Naive thymus-derived CD8-positive, alpha-beta T cell (primary cell): ENCODE data around the gene MTMR4. TPM values are rescaled to one million over a fixed set of nuclear protein-coding genes. Genes with fewer than 3 reads are reported as not detected.
"Not testable (repeated sequence)": the region's sequence is repeated elsewhere in the genome, so short reads cannot be mapped to it uniquely, and the experiment has no call there.

ENCODE experiments used
- ATAC-seq, 2 donors: fragments of 150-1000 bp; cut with Tn5 transposase in 1 of 2; sonication (Bioruptor Pico), chemical (Tn5 transposase) in 1 of 2; 1 replicate in 1 of 2; 2 replicates in 1 of 2; pipeline ENCODE4 v1.10.0; 2021; ENCODE audit warnings: mild to moderate bottlenecking in 2 of 2, moderate library complexity in 2 of 2
- POLR2A ChIA-PET: fragments of 350-600 bp; sonication (Branson Sonifier 250); formaldehyde crosslinking; loops from one replicate; lab custom pipeline; 2021; ENCODE audit warnings: antibody characterized with exemption; lab: Charles Lee
- DNase-seq, 10 donors: peaks; one replicate each; pipeline versions ENCODE4 v3.0.0 to v3.0.0-alpha.2; 2020 to 2022
- H3K27ac Mint-ChIP-seq, 10 donors: one replicate each; pipeline ENCODE4 v1.8.0; 2020 to 2022; ENCODE audit warnings: mild to moderate bottlenecking in 10 of 10, mixed read lengths in 10 of 10, moderate library complexity in 4 of 10, inconsistent platforms in 1 of 10
- H3K27me3 Mint-ChIP-seq, 5 donors: one replicate each; pipeline ENCODE4 v1.8.0; 2021 to 2022; ENCODE audit warnings: mixed read lengths in 5 of 5
- H3K36me3 Mint-ChIP-seq, 3 donors: one replicate each; pipeline ENCODE4 v1.8.0; 2020 to 2022; ENCODE audit warnings: mixed read lengths in 3 of 3, mild to moderate bottlenecking in 2 of 3, inconsistent platforms in 1 of 3
- H3K4me1 Mint-ChIP-seq, 4 donors: one replicate each; pipeline ENCODE4 v1.8.0; 2021 to 2022; ENCODE audit warnings: mixed read lengths in 4 of 4
- H3K4me3 Mint-ChIP-seq, 10 donors: one replicate each; pipeline ENCODE4 v1.8.0; 2020 to 2022; ENCODE audit warnings: mild to moderate bottlenecking in 10 of 10, mixed read lengths in 10 of 10, moderate library complexity in 6 of 10, inconsistent platforms in 1 of 10
- H3K9me3 Mint-ChIP-seq, 9 donors: one replicate each; pipeline ENCODE4 v1.8.0; 2020 to 2022; ENCODE audit warnings: mixed read lengths in 9 of 9, mild to moderate bottlenecking in 3 of 9, inconsistent platforms in 1 of 9, moderate library complexity in 1 of 9
- polyA plus RNA-seq, 3 donors: library from polyadenylated mRNA; unstranded; fragments of 300-500 nt; fragmentation: Illumina TruSeq; gene quantifications; one replicate each; pipeline ENCODE4 v1.2.3, GENCODE V29; 2021
- total RNA-seq, 8 experiments: library from RNA in 2 of 8; stranded (reverse) in 2 of 8; gene quantifications; one replicate each; pipeline ENCODE4 v1.2.3 and lab custom pipeline; 2021 to 2026

The MTMR4 gene
- total and polyA plus RNA-seq, 5 experiments from 2014 or later, result 14.8 to 54.6 (median 22.4) TPM

- DNase-seq (peak; percentile 61 to 89 (median 76)), ATAC-seq (peak; percentile 94 to 96)
- peak within 1 kb of the TSS; percentile 41 to 82 (median 69) for H3K4me3 Mint-ChIP-seq
- POLR2A ChIA-PET, result interaction anchor here (0.7 to 2.1 kb wide), 13 partner anchors 13 to 170 kb away, joined by 3 to 13 read pairs (median 7); partner anchors contain the start of genes MTMR4, SUPT4H1 and TSPOAP1
- H3K27ac Mint-ChIP-seq, result peak within 1 kb of the TSS in 9 of 10 donors; percentile 47 to 88 (median 56)
- peaks cover 5 to 22% (median 8%) of the 10 kb centered on the region in 4 donors for H3K4me1 Mint-ChIP-seq
- no peaks in the 10 kb centered on the region for H3K9me3 Mint-ChIP-seq
- H3K27me3 Mint-ChIP-seq, result no peaks in the 10 kb centered on the region
- peaks cover 5 to 27% (median 20%) of the 10 kb centered on the region in 3 donors for H3K36me3 Mint-ChIP-seq
Observed at GRCh38 chr17:58487589-58488427, 26.6 kb downstream of the MTMR4 start, which contains the start of gene HSF5. Gene HSF5, minus strand, starts transcription at chr17:58488408. Its CDS starts 134 bp downstream, at chr17:58488274.

- Mint-ChIP-seq H3K36me3 (peaks cover 0 to 13% (median 6%) of the 10 kb centered on the region in 3 donors), H3K9me3 (no peaks in the 10 kb centered on the region), H3K27ac (peak overlapping the region in 1 of 10 donors; percentile 6), H3K27me3 (no peaks in the 10 kb centered on the region), H3K4me1 (peaks cover 5 to 23% (median 8%) of the 10 kb centered on the region in 4 donors), H3K4me3 (no peak overlapping the region)
- DNase-seq (no peak), ATAC-seq (no peak)
- POLR2A ChIA-PET, result no interaction called here
Observed at GRCh38 chr17:58484600-58484999, 29.8 kb downstream of the MTMR4 start.

- H3K27me3 Mint-ChIP-seq, H3K4me3 Mint-ChIP-seq, H3K9me3 Mint-ChIP-seq, ATAC-seq, POLR2A ChIA-PET, H3K27ac Mint-ChIP-seq, DNase-seq: not testable (repeated sequence)
- Mint-ChIP-seq H3K36me3 (peaks cover 0 to 26% (median 2%) of the 10 kb centered on the region in 3 donors), H3K4me1 (peaks cover 4 to 14% (median 5%) of the 10 kb centered on the region in 4 donors)
Observed at GRCh38 chr17:58481798-58482197, 32.6 kb downstream of the MTMR4 start.

GRCh38 chr17:58480090-58480489 lies 34.3 kb downstream of the MTMR4 start:
- Mint-ChIP-seq H3K4me3 (no peak overlapping the region), H3K36me3 (peaks cover 0 to 40% (median 6%) of the 10 kb centered on the region in 3 donors), H3K27me3 (no peaks in the 10 kb centered on the region), H3K27ac (peak overlapping the region in 1 of 10 donors; percentile 2), H3K4me1 (peaks cover 0 to 9% (median 5%) of the 10 kb centered on the region in 4 donors), H3K9me3 (no peaks in the 10 kb centered on the region)
- no peak for DNase-seq
- ATAC-seq, result no peak
- POLR2A ChIA-PET, result no interaction called here

GRCh38 chr17:58476812-58477211 lies 37.6 kb downstream of the MTMR4 start:
- Mint-ChIP-seq H3K4me1 (peaks cover 0 to 2% (median 0%) of the 10 kb centered on the region in 4 donors), H3K27ac (no peak overlapping the region), H3K4me3 (no peak overlapping the region), H3K36me3 (peaks cover 0 to 40% (median 6%) of the 10 kb centered on the region in 3 donors), H3K27me3 (no peaks in the 10 kb centered on the region), H3K9me3 (no peaks in the 10 kb centered on the region)
- POLR2A ChIA-PET, result no interaction called here
- no peak for ATAC-seq
- no peak for DNase-seq

GRCh38 chr17:58475985-58476384 lies 38.5 kb downstream of the MTMR4 start:
- Mint-ChIP-seq H3K27me3 (no peaks in the 10 kb centered on the region), H3K4me1 (peaks cover 0 to 2% (median 0%) of the 10 kb centered on the region in 4 donors), H3K4me3 (no peak overlapping the region), H3K36me3 (peaks cover 0 to 40% (median 6%) of the 10 kb centered on the region in 3 donors), H3K9me3 (no peaks in the 10 kb centered on the region), H3K27ac (peak overlapping the region in 2 of 10 donors; percentile 16 to 51)
- no peak for DNase-seq
- POLR2A ChIA-PET, result no interaction called here
- ATAC-seq, result no peak

GRCh38 chr17:58470356-58470755 lies 44.1 kb downstream of the MTMR4 start:
- POLR2A ChIA-PET, result no interaction called here
- H3K27me3 Mint-ChIP-seq, result no peaks in the 10 kb centered on the region
- DNase-seq, result no peak

GRCh38 chr17:58468944-58469343 lies 45.5 kb downstream of the MTMR4 start:
- DNase-seq (no peak), ATAC-seq (no peak)
- POLR2A ChIA-PET, result interaction anchor here (0.6 to 0.7 kb wide), 2 partner anchors 98 to 121 kb away, joined by 3 read pairs; no protein-coding TSS in a partner anchor
- H3K4me3 Mint-ChIP-seq, result no peak overlapping the region
- no peaks in the 10 kb centered on the region for H3K4me1 Mint-ChIP-seq
- H3K27ac Mint-ChIP-seq, result no peak overlapping the region
- peaks cover 0 to 6% (median 2%) of the 10 kb centered on the region in 3 donors for H3K36me3 Mint-ChIP-seq
- H3K9me3 Mint-ChIP-seq, result no peaks in the 10 kb centered on the region
- no peaks in the 10 kb centered on the region for H3K27me3 Mint-ChIP-seq

More at GRCh38 chr17:58470356-58470755, 44.1 kb downstream of the MTMR4 start:
- Mint-ChIP-seq H3K9me3 (no peaks in the 10 kb centered on the region), H3K4me3 (no peak overlapping the region), H3K27ac (peak overlapping the region in 1 of 10 donors; percentile 47), H3K4me1 (no peaks in the 10 kb centered on the region), H3K36me3 (peaks cover 0 to 6% (median 2%) of the 10 kb centered on the region in 3 donors)
- no peak for ATAC-seq

GRCh38 chr17:58455491-58455890 lies 58.9 kb downstream of the MTMR4 start:
- Mint-ChIP-seq H3K4me1 (peaks cover 0 to 5% (median under 1%) of the 10 kb centered on the region in 4 donors), H3K27ac (no peak overlapping the region), H3K27me3 (no peaks in the 10 kb centered on the region), H3K9me3 (no peaks in the 10 kb centered on the region), H3K36me3 (peaks cover 6 to 40% (median 25%) of the 10 kb centered on the region in 3 donors), H3K4me3 (no peak overlapping the region)
- DNase-seq (no peak), ATAC-seq (no peak)
- POLR2A ChIA-PET, result no interaction called here

GRCh38 chr17:58452738-58453137 lies 61.7 kb downstream of the MTMR4 start:
- H3K9me3 Mint-ChIP-seq, result no peaks in the 10 kb centered on the region
- no peaks in the 10 kb centered on the region for H3K27me3 Mint-ChIP-seq
- no peak overlapping the region for H3K27ac Mint-ChIP-seq
- peaks cover 10 to 39% (median 28%) of the 10 kb centered on the region in 3 donors for H3K36me3 Mint-ChIP-seq
- ATAC-seq (no peak), DNase-seq (no peak)
- peaks cover 0 to 5% (median under 1%) of the 10 kb centered on the region in 4 donors for H3K4me1 Mint-ChIP-seq
- H3K4me3 Mint-ChIP-seq, result no peak overlapping the region
- POLR2A ChIA-PET, result no interaction called here

- H3K4me1 Mint-ChIP-seq, result peaks cover 0 to 8% (median 2%) of the 10 kb centered on the region in 4 donors
- H3K27ac Mint-ChIP-seq, result peak overlapping the region in 1 of 10 donors; percentile 72
- H3K9me3 Mint-ChIP-seq, result no peaks in the 10 kb centered on the region
- H3K36me3 Mint-ChIP-seq, result peaks cover 4 to 34% (median 10%) of the 10 kb centered on the region in 3 donors
- ATAC-seq, result peak; percentile 55 to 70
- H3K27me3 Mint-ChIP-seq, result no peaks in the 10 kb centered on the region
- no peak overlapping the region for H3K4me3 Mint-ChIP-seq
- peak; percentile 29 to 80 (median 46) for DNase-seq
- POLR2A ChIA-PET, result no interaction called here
Observed at GRCh38 chr17:58447039-58447975, 67.1 kb downstream of the MTMR4 start.

GRCh38 chr17:58446086-58446485 lies 68.4 kb downstream of the MTMR4 start:
- Mint-ChIP-seq H3K4me3 (no peak overlapping the region), H3K9me3 (no peaks in the 10 kb centered on the region), H3K27ac (no peak overlapping the region), H3K4me1 (peaks cover 0 to 8% (median under 1%) of the 10 kb centered on the region in 4 donors), H3K36me3 (peaks cover 4 to 39% (median 10%) of the 10 kb centered on the region in 3 donors), H3K27me3 (no peaks in the 10 kb centered on the region)
- POLR2A ChIA-PET, result no interaction called here
- DNase-seq (no peak), ATAC-seq (no peak)
